HG03045 (cell line): ENCODE measurements around the gene ADAMTSL2.

Experiments
- ATAC-seq: cut with Tn5 transposase; IDR thresholded peaks from one replicate; pipeline ENCODE4 v1.9.1; 2021; ENCODE audit warnings: mild to moderate bottlenecking, moderate library complexity; ENCODE audit not compliant: unreplicated experiment

ADAMTSL2 gene

DNA sequence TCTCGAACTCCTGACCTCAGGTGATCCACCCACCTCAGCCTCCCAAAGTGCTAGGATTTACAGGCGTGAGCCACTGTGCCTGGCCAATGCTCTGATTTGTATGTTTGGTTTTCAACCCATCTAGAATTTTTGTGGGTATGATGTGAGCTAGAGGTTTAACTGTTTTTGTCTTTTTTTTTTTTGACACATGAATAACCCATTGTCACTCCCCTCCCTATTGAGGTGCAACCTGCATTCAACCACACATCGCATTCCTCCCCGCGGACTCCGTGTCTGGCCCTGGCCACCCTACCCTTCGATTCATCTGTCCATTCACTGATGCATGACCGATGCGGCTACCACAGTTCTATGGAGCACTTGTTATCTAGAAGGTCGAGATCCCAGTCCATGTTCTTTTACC, 84.2 kb downstream of the ADAMTSL2 start:
- ATAC-seq = no peak

DNA sequence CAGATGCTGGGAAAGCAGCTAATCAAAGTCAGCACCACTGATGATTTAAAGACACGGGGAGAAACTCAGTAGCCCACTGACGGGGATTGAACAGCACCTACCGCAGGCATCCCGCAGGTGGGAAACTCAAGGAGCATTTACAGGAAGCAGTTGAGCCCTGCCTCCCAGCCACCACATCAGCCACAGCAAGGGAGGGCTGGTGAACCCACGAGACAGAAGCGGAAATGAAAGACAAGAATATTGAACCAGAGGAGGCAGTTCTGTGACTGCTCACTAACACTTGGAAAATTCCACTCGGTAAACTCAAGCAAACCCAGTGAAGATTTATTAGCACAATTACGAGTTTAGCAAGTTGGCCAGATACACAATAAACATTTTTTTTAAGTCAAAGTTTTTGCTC, 85.3 kb downstream of the ADAMTSL2 start:
- no peak for ATAC-seq

- ATAC-seq = no peak
Observed at GRCh38 chr9:133621725-133622267, 87.3 kb downstream of the ADAMTSL2 start.

- no peak for ATAC-seq
Observed at GRCh38 chr9:133622555-133622954, 88.1 kb downstream of the ADAMTSL2 start.
